Stromal cell of bone marrow (primary cell): ENCODE results near the gene TAGLN2.
"Not testable (repeated sequence)": the region's sequence is repeated elsewhere in the genome, so short reads cannot be mapped to it uniquely, and the experiment has no call there.

Experiments
- DNase-seq: peaks from one replicate; pipeline ENCODE4 v3.0.0-alpha.2; 2012; ENCODE audit warnings: low read depth

Gene TAGLN2

DNA sequence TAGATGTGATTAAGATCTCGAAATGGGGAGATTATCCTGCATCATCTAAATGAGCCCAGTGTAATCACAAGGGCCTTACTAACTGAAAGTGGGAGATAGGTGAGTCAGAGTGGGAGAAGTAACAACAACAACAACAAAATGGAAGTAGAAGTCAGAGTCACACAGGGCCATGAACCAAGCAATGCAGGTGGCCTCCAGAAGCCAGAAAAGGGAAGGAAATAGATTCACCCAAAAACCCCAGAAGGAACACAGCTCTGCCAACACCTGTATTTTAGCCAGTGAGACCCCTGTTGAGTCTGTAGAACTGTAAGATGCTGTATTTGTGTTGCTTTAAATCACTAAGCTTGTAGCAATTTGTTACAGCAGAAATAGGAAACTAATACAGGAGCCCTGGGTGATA lies 4.1 kb downstream of the TAGLN2 start:
- no peak for DNase-seq

DNA sequence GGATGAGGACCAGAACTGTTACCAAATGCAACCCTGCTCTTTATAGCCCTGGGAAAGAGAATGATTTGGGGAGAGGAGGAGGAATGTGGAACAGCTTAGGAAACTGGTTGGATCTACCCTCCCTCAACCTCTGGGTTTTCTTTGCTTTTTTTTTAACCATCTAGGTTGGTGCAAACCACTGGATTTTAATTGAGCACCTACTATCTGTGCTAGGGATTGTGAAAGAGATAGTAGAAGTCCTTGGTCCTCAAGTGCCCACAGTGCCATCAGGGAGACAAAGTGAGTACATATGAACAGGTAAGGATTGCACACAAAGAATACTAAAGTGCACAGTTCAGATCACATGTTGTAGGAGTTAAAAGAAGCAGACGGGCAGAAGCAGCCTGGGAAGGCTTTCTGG lies 4.7 kb downstream of the TAGLN2 start:
- no peak for DNase-seq

DNA sequence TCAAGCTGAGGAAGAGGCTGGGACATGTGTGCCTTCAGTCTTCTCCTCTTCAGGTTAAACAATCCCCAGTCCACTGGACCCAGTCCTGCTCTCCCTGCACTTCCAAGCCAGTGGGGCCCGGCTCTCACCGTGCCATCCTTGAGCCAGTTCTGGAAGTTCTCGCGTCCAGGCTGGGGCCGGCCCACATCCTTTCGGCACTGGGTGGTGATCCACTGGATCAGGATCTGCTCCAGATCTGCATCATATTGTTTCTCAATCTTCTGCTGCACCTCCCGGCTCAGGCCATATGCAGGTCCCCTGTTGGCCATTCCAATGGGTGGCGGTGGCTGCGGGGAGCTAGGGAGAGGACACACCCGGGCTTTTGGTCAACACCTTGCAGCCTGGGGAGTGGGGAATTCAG lies 5.1 kb downstream of the TAGLN2 start:
- no peak for DNase-seq

DNA sequence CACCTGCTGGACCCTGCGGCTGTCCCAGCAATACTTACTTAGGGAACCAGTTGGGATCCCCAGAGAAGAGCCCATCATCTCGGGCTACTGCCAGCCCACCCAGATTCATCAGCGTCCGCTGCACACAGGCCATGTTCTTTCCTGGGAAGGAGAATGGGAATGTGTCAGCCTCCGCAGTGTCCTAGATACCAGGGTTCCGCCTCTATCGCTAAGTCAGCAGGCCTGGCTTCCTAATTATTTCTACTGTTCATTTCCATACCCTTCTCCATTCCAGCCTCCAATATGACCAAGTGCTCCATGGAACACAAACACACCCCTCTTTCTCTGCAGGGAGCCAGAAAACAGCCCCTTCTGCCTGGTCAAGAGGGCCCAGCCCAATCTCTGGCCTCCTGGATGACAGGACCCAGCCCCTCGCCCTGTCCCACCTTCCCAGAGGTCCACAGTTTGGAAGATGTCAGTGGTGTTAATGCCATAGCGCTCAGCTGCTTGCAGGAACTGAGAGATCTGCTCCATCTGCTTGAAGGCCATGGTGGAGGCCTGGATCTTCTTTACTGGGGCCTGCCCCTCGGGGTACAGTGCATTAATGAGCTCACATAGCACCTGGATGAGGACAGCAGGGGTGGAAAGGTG lies 6.0 kb downstream of the TAGLN2 start:
- DNase-seq, result no peak

DNA sequence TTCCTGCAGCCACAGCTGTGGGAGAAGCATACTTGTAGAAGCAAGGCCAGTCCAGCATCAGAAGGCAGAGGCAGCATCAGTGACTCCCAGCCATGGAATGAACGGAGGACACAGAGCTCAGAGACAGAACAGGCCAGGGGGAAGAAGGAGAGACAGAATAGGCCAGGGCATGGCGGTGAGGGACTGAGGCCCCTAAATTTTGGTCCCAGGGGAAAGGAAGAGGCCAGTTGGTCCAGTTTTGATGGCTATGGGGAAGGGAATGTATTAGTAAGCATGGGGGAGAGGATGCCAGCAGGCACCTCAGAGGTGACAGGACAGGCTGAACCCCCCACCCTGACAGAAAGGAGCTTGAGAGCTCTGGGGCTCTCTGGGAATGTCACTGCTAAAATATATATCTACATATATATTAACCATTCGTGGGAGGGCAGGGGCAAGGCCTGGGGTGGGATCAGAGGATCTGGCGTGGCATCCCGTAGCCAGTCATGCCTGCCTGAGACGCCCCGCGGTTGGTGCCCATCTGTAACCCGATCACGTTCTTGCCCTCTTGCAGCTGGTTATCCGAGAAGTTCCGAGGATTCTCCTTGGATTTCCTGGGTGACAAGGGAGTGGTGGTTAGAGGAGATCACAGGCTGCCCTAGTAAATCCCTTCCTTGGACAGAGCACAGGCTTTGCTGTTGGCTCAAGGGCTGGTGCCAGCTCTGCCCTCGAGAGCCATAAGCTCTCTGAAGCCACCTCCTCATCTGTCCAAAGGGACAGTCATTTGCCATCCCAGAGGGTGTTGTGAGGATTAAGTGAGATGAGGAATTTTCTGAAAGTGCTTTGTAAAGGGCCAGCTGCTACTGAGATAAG lies 6.7 kb downstream of the TAGLN2 start:
- DNase-seq, result no peak

DNA sequence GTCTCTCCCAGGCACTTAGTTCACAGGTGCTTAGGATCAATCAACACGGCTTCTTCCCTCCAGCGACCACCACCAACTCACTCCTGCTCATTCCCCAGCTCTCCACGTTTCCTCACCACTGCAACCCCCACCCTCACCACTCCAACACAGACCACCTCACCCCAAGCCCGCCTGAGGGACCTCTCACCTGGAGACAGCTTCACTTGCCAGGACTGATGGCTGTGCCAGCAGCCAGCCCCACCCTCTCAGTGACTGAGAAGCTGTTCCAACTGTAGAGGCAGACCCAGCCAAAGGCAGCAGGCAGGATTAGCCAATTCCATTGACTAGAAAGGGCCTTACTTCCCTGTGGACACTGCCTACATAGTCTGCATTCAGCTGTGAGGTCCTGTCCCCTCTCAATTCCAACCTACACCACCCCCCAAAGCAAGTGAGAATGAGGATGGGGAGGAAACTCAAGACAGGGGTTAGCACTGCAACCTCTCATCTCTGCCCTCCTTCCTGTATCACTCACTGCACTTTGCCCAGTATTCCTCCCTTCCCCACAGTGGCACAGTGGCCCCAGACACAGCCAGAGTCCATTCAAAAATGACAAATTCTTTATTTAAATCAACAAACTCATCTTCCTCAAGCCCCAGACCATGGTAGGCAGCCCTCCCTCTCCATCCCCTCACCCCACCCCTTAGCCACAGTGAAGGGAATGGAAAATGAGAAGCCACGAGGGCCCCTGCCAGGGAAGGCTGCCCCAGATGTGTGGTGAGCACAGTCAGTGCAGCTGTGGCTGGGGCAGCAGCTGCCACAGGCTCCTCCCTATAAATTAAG lies 7.6 kb downstream of the TAGLN2 start:
- DNase-seq, result no peak

DNA sequence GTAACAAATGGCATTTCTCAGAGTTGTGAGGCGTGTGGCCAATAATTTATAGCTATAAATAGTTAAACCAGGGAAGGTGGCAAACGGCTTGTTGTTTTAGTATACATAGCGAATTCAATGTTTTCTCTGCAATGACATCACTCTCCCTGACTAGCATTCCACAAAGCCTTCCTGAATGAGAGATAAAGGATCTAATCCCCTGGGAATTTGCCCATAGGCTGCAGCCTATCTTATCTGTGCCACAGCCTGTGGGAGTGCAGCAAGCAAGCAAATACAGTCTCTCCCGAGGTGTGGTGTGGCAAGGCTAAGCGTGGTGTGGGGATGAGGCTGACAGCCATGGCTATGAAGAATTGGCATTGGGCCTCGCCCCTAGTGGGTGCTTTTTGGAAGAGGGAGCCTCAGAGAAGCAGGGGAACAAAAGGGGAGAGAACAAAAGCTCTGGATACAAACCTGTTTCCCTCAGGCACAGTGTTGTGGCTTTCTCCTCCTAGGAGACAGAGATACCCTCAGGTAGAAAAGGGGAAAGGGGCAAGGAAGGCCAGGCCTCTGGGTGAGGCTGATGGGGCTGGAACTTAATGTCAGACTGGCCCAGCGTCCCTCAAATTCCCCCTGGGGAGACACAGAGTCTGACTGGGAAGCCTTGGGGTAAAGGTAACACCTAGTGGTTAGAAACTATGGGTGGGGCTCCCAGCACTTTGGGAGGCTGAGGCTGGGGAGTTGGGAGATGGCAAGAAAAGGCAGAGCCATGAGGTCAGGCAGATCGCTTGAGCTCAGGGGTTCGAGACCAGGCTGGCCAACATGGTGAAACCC lies 8.9 kb downstream of the TAGLN2 start:
- DNase-seq, result no peak

DNA sequence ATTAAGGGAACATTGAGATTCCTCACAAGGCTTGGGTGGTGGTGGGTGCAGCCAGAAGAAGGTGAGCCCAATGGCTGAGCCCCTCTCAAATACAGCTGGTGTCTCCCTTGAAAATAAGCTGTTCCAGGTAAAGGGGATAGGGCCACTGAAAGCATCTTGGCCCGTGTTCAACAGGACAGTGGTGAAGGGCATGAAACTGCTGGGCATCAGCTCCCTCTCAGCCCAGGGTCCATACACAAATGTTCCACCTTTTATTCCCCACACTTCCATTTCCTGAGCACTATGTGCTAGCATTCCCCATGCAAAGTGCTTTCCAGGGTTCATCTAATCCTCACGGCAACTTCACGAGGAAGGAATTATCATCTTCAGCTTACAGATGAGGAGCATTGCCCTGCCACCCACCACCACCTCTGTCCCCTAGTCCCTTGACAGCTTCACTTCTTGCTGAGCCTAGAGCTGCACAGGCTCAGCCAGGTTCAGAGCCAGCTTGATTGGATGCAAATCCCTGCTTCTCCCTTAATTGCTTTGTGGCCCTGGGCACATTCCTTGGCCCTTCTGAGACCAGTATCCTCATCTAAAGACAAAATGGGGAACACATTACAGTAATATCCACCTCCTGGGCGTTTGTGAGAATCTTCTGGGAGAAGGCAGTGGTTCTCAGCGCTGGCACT lies 9.6 kb downstream of the TAGLN2 start:
- DNase-seq, result no peak

DNA sequence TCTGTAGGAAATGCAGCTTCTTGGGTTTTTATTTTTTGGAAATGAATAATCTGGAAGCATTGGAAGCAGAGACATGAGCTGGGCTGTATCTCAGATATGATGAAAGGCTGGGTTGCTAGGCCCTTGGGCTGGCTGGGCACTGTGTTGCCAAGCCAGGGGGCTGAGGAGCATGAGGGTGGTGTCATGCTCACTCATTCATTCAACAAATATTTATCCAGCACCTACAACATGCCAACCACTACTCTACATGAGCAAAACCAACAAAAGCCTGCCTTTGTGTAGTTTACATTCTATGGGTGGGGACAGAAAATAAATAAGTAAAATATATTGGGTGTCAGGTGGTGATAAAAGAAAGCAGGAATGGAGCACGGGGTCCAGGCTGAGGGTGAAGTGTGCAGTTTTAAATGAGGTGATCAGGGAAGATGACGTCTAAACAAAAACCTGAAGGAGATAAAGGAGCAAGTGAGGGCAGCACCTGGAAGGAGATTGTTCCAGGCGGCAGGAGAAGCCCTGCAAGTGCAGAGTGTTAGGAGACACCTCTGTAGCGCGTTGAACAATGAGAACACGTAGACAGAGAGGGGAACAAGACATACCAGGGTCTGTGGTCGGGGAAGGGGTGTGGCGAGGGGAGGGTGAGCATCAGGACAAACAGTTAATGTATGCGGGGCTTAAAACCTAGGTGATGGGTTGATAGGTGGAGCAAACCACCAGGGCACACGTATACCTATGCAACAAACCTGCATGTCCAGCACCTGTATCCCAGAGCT lies 10.9 kb downstream of the TAGLN2 start:
- no peak for DNase-seq

DNA sequence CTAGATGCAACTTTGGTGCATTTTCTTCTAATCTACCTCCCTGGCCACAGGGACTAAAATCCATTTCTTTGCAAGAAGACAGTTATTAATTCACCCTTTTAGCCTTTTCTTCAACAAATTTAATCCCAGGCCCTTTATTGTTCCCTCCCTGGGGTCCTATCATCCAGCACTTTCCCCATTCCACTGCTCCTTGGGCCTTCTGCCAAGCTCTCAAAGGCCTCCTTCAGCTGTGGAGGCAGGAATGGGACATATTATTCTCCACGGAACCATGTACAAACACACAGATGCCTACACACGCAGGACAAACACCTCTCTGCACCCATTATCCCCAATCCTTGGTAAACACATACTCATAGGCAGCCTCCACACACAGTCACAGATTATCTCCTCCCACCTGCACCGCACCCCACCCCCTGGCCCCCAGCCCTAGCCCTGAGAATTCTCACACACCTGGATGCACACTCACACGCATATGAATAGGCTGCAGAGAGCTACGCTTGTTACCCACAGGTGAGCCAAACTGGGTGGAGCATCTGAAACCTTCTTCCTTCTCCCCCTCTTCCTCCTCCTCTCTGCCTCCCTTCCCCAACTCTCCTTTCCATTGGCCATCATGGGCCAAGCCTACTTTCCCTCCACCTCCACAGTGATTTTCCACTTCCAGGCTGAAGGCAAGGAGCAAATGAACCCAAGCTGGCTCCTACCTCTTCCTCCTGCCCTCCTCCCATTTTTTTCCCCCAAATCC lies 11.7 kb downstream of the TAGLN2 start:
- DNase-seq, result no peak

DNA sequence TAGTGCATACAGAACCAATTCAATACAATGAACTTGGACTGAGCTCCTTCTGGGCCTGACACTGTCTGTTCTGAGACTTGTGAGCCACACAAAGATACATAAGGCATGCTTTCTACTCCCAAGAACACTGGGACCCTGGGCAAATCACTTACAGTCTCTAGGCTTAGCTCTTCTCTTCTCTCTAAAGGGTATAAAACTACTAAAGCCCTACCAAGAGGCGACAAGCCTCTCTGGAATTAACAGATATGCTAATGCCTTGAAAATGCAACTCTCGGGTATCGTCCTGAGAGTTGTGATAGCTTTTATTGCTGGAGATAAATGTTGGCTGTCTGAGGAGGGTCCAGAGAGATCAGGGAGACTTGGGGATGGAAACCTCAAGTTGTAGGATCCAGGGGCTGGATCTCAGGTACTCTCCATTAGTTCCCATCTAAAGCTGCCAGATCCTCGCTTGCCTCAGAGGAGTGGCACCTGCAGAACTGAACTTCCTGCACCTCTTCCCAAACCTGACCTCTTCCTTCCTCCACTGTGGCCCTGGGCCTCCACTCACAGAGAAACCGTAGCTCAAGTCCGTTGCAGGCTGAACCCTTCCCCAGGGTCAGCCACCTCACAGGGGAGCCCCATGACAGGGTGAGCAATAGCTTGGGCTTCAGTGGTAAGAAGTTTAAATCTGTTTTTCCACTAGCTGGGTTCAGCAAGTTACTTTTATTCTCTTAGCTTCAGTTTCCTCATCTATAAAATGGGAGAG lies 13.8 kb downstream of the TAGLN2 start:
- no peak for DNase-seq

DNA sequence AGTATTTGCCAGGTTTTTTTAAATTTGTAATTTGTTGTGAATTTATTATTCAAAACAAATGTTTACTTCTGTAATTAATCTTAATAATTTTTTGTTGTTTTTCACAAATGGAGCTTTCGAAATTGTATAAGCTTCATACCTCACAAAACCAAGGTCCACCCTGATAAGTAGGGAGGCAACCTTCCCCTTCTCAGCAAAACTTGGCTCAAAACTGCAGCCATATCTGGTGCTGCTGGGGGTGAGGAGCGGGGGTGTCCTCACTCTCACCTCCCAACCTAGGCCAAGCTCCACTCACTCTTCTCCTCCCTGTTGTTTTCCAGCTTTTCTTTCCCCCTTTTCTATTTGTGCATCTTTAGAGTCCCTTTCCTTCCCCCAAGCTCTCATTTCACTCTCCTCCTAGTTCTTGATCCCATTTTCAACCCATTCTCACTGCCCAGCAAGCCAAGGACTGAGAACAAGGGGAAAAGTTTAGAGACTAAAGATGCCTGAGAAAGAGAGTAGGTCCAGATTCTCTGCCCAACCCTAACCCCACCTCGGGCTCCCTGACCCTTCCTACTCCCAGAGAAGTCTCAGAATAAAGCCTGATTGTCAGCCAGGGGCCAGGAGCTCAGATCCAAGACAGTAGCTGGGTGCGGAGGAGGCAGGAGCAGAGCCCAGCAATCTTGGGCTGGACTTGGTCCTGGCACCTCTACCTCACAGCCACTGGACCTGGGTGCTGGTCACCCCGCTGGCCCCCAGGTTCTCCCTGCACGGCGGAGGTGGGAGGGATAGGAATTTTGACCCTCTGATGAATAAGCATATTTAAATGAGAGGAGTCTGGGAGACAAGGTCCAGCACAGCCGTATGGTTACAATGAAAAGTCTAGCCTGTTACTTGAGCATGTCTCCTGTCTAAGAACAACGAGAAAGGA lies 17.0 kb downstream of the TAGLN2 start:
- DNase-seq, result no peak

DNA sequence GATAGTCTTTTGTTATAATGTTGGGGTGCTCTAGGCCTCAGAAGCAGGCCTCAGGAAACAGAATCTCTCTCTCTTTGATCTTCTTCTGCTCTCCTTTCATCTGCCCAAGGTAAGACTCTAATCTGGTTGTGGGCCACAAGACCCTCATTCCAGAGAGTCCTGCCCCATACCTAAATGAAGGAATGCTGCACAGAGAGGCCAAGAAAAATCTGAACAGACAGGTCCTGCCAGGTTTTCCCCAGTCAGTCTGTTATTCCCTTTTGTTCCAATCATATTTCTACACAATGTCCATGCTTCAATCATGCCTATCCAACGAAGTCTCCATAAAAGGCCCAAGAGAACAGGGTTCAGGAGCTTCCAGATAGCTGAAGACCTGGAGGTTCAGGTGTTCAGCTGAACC lies 18.3 kb downstream of the TAGLN2 start:
- no peak for DNase-seq

DNA sequence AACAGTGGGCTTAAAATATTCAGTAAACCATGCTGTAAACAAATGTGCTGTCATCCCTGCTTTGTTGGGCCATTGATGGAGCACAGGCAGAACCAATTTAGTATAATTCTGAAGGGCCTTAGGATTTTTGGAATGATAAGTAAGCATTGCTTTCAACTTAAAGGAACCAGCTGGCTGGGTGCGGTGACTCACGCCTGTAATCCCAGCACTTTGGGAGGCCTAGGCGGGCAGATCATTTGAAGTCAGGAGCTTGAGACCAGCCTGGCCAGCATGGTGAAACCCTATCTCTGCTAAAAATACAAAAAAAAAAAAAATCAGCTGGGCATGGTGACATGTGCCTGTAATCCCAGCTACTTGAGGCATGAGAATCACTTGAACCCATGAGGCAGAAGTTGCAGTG lies 21.3 kb downstream of the TAGLN2 start:
- not testable (repeated sequence) for DNase-seq

DNA sequence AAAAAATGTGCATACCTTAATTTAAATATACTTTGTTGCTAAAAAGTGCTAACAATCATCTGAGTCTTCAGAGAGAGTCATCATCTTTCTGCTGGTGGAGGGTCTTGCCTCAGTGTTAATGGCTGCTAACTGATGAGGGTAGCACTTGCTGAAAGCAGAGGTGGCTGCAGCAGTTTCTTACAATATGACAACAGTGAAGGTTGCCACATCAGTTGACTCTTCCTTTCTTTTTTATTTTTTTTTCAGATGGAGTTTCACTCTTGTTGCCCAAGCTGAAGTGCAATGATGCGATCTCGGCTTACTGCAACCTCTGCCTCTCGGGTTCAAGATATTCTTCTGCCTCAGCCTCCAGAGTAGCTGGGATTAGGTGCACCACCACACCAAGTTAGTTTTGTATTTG lies 22.8 kb downstream of the TAGLN2 start:
- DNase-seq, result no peak

DNA sequence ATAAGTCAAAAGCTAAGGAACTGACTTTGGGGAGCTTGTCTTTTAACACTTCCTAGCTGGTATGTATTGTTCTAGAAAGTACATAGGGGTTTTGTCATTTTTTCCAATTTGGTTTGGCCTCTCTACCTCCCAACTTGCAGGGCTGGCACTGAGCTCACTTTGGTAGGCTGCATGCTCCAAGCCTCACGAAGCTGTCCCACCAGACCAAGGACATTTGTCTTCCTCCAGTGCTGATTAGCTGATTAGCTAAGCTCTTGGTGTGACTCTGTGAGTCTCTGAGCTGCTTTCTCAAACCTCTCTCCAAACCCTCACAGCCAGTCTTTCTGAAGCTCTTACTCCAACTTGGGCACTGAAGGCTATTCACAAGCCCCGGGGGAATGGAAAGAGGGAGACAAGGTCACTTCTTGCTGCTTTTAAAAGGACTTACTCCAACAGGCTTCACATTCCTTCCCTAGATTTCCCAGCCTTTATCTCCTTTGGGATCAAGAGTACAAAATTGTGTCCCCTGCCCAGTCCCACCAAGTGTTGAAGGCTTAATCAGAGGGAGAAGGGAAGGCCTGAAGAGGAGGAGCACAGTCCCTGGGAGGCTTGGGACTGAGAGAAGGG lies 24.4 kb downstream of the TAGLN2 start:
- no peak for DNase-seq

DNA sequence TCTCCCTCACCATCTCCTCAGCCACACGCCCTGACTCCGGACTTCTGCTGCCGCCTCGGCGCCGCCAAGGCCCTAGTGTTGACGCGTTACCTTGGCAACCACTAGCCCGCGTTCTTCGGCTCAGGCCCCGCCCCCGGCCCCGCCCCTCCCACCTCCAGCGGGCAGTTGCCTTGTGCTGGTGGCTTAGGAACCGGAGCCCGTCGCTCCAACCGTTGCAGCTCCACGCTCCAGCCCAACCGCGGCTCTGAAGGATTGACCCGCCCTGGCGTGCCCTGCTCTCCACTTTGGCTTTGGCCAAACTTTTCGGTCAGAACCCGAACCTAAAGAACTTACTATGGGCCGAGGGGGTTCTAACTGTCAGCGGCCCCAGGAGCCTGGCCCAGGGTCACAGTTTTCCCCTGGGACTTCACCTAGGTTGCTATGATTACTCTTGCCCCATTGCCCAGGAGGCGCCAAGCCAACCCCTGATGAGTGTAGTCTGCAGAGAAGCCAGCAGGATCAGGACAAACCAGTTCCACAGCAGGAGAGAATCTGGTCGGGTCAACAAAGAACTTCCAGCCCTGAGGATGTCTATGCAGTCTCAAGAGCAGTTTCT lies 25.1 kb downstream of the TAGLN2 start, which contains the start of gene CFAP45:
TSS of gene CFAP45 (minus strand) at position 80 of the 595 bp plus-strand sequence. CDS start at position 13, 67 bp downstream.
- DNase-seq, result no peak
